Central memory CD8-positive, alpha-beta T cell (primary cell): Measurements from ENCODE around the gene FERMT3.

Source experiments
- ATAC-seq: fragments of 150-1000 bp; cut with Tn5 transposase; replicated peaks from 2 replicates; pipeline ENCODE4 v1.10.0; 2022; ENCODE audit warnings: mild to moderate bottlenecking, moderate FRiP score, moderate number of reproducible peaks; ENCODE audit not compliant: poor library complexity, severe bottlenecking; ENCODE audit errors: extremely low read depth
- DNase-seq, 2 donors: peaks; one replicate each; pipeline ENCODE4 v3.0.0; 2021; ENCODE audit warnings: low spot score in 2 of 2
- H3K27ac Mint-ChIP-seq: one replicate; pipeline ENCODE4 v1.8.0; 2022; ENCODE audit warnings: low read depth, mild to moderate bottlenecking, moderate library complexity, mixed read lengths
- H3K27me3 Mint-ChIP-seq: one replicate; pipeline ENCODE4 v1.8.0; 2022; ENCODE audit warnings: mixed read lengths
- H3K36me3 Mint-ChIP-seq: one replicate; pipeline ENCODE4 v1.8.0; 2022; ENCODE audit warnings: mild to moderate bottlenecking, moderate library complexity, mixed read lengths; ENCODE audit not compliant: insufficient read depth
- H3K4me1 Mint-ChIP-seq: one replicate; pipeline ENCODE4 v1.8.0; 2022; ENCODE audit warnings: mixed read lengths
- H3K4me3 Mint-ChIP-seq: one replicate; pipeline ENCODE4 v1.8.0; 2022; ENCODE audit warnings: mild to moderate bottlenecking, moderate library complexity, mixed read lengths
- H3K9me3 Mint-ChIP-seq: one replicate; pipeline ENCODE4 v1.8.0; 2022; ENCODE audit warnings: mixed read lengths

FERMT3 gene

GRCh38 chr11:64178203-64178602 lies 28.3 kb upstream of the FERMT3 start:
- H3K27ac Mint-ChIP-seq: no peak overlapping the region
- ATAC-seq (no peak), DNase-seq (no peak)
- no peaks in the 10 kb centered on the region for H3K9me3 Mint-ChIP-seq
- H3K36me3 Mint-ChIP-seq: peaks cover 2% of the 10 kb centered on the region
- H3K4me1 Mint-ChIP-seq: peaks cover 7% of the 10 kb centered on the region
- H3K27me3 Mint-ChIP-seq: no peaks in the 10 kb centered on the region
- H3K4me3 Mint-ChIP-seq: no peak overlapping the region

GRCh38 chr11:64178951-64179639 lies 27.4 kb upstream of the FERMT3 start:
- peaks cover 2% of the 10 kb centered on the region for H3K36me3 Mint-ChIP-seq

GRCh38 chr11:64180891-64181290 lies 25.6 kb upstream of the FERMT3 start:
- Mint-ChIP-seq H3K27me3 (no peaks in the 10 kb centered on the region), H3K4me3 (no peak overlapping the region), H3K4me1 (peaks cover 16% of the 10 kb centered on the region), H3K27ac (no peak overlapping the region), H3K36me3 (peaks cover 9% of the 10 kb centered on the region), H3K9me3 (no peaks in the 10 kb centered on the region)
- DNase-seq (no peak), ATAC-seq (no peak)

More at GRCh38 chr11:64178951-64179639, 27.4 kb upstream of the FERMT3 start:
- Mint-ChIP-seq H3K27me3 (no peaks in the 10 kb centered on the region), H3K9me3 (no peaks in the 10 kb centered on the region), H3K27ac (no peak overlapping the region), H3K4me3 (no peak overlapping the region), H3K4me1 (peaks cover 16% of the 10 kb centered on the region)
- ATAC-seq: no peak
- DNase-seq: no peak

GRCh38 chr11:64181506-64182411 lies 24.8 kb upstream of the FERMT3 start:
- Mint-ChIP-seq H3K9me3 (no peaks in the 10 kb centered on the region), H3K4me1 (peaks cover 16% of the 10 kb centered on the region), H3K4me3 (no peak overlapping the region), H3K27me3 (no peaks in the 10 kb centered on the region), H3K27ac (no peak overlapping the region), H3K36me3 (peaks cover 11% of the 10 kb centered on the region)
- no peak for DNase-seq
- ATAC-seq: no peak

- H3K27me3 Mint-ChIP-seq: no peaks in the 10 kb centered on the region
- H3K36me3 Mint-ChIP-seq: peaks cover 14% of the 10 kb centered on the region
- no peak overlapping the region for H3K27ac Mint-ChIP-seq
- H3K4me3 Mint-ChIP-seq: peak overlapping the region; percentile 57
- no peaks in the 10 kb centered on the region for H3K9me3 Mint-ChIP-seq
- H3K4me1 Mint-ChIP-seq: peaks cover 16% of the 10 kb centered on the region
- ATAC-seq (no peak), DNase-seq (no peak)
Observed at GRCh38 chr11:64183890-64184289, 22.6 kb upstream of the FERMT3 start.

GRCh38 chr11:64185175-64185692 lies 21.3 kb upstream of the FERMT3 start:
- ATAC-seq (no peak), DNase-seq (no peak)
- Mint-ChIP-seq H3K36me3 (peaks cover 18% of the 10 kb centered on the region), H3K9me3 (no peaks in the 10 kb centered on the region), H3K4me1 (peaks cover 16% of the 10 kb centered on the region), H3K4me3 (no peak overlapping the region), H3K27ac (no peak overlapping the region), H3K27me3 (no peaks in the 10 kb centered on the region)

GRCh38 chr11:64185693-64186491 lies 20.6 kb upstream of the FERMT3 start, which contains the start of gene STIP1:
STIP1 (plus strand) TSS chr11:64186171; CDS start chr11:64186262, 91 bp downstream.
- H3K4me1 Mint-ChIP-seq: peaks cover 16% of the 10 kb centered on the region
- no peak within 1 kb of the TSS for H3K4me3 Mint-ChIP-seq
- DNase-seq: peak; percentile 94 to 100
- ATAC-seq: peak; percentile 94
- no peaks in the 10 kb centered on the region for H3K27me3 Mint-ChIP-seq
- no peak within 1 kb of the TSS for H3K27ac Mint-ChIP-seq
- peaks cover 19% of the 10 kb centered on the region for H3K36me3 Mint-ChIP-seq
- H3K9me3 Mint-ChIP-seq: no peaks in the 10 kb centered on the region

GRCh38 chr11:64186492-64187165 lies 19.9 kb upstream of the FERMT3 start:
- ATAC-seq: no peak
- Mint-ChIP-seq H3K36me3 (peaks cover 17% of the 10 kb centered on the region), H3K4me1 (peaks cover 16% of the 10 kb centered on the region), H3K4me3 (no peak overlapping the region), H3K27ac (no peak overlapping the region), H3K9me3 (no peaks in the 10 kb centered on the region), H3K27me3 (no peaks in the 10 kb centered on the region)
- DNase-seq: no peak

GRCh38 chr11:64192434-64192833 lies 14.1 kb upstream of the FERMT3 start:
- Mint-ChIP-seq H3K27me3 (no peaks in the 10 kb centered on the region), H3K4me1 (no peaks in the 10 kb centered on the region), H3K4me3 (no peak overlapping the region), H3K36me3 (peaks cover 39% of the 10 kb centered on the region), H3K9me3 (no peaks in the 10 kb centered on the region), H3K27ac (no peak overlapping the region)
- no peak for DNase-seq
- no peak for ATAC-seq

- Mint-ChIP-seq H3K27me3 (no peaks in the 10 kb centered on the region), H3K9me3 (no peaks in the 10 kb centered on the region), H3K4me1 (no peaks in the 10 kb centered on the region), H3K4me3 (no peak overlapping the region), H3K27ac (no peak overlapping the region), H3K36me3 (peaks cover 71% of the 10 kb centered on the region)
- ATAC-seq (no peak), DNase-seq (no peak)
Observed at GRCh38 chr11:64196626-64197025, 9.9 kb upstream of the FERMT3 start.

GRCh38 chr11:64198511-64198910 lies 8.0 kb upstream of the FERMT3 start:
- DNase-seq (no peak), ATAC-seq (no peak)
- no peaks in the 10 kb centered on the region for H3K27me3 Mint-ChIP-seq
- H3K9me3 Mint-ChIP-seq: no peaks in the 10 kb centered on the region
- H3K4me3 Mint-ChIP-seq: no peak overlapping the region
- peaks cover 6% of the 10 kb centered on the region for H3K4me1 Mint-ChIP-seq
- H3K27ac Mint-ChIP-seq: no peak overlapping the region
- H3K36me3 Mint-ChIP-seq: peaks cover 81% of the 10 kb centered on the region

GRCh38 chr11:64201543-64201942 lies 5.0 kb upstream of the FERMT3 start:
- no peaks in the 10 kb centered on the region for H3K27me3 Mint-ChIP-seq
- peaks cover 72% of the 10 kb centered on the region for H3K36me3 Mint-ChIP-seq
- no peak for DNase-seq
- H3K4me3 Mint-ChIP-seq: no peak overlapping the region
- H3K4me1 Mint-ChIP-seq: peaks cover 16% of the 10 kb centered on the region
- no peaks in the 10 kb centered on the region for H3K9me3 Mint-ChIP-seq
- no peak overlapping the region for H3K27ac Mint-ChIP-seq
- no peak for ATAC-seq
